Panc1 (cell line): ENCODE data around the gene KCNMB2. TPM values are rescaled to one million over a fixed set of nuclear protein-coding genes. Genes with fewer than 3 reads are reported as not detected.

Experiments used
- ATAC-seq: fragments of 200-7000 bp; cut with Tn5 transposase; 2 replicates; pipeline ENCODE4 v1.9.1; 2020; ENCODE audit warnings: mild to moderate bottlenecking, moderate library complexity
- BruUV-seq: library from RNA; stranded (reverse); fragments of 400-500 nt; replicated peaks from 2 replicates; lab custom pipeline; 2021; lab: Mats Ljungman, UMichigan
- CTCF ChIA-PET: fragments of 300-600 bp; sonication (Branson Sonifier 250); formaldehyde crosslinking; loops from one replicate; lab custom pipeline; 2022; ENCODE audit warnings: antibody characterized with exemption; lab: Charles Lee
- POLR2A ChIA-PET: fragments of 300-600 bp; sonication (Branson Sonifier 250); formaldehyde crosslinking; loops from one replicate; lab custom pipeline; 2022; ENCODE audit warnings: antibody characterized with exemption; lab: Charles Lee
- DNase-seq: peaks from one replicate; pipeline ENCODE4 v3.0.0-alpha.2; 2010; ENCODE audit warnings: low read depth, low spot score
- H3K27ac ChIP-seq: 2 replicates; pipeline ENCODE4 v1.5.1; 2011; ENCODE audit warnings: mild to moderate bottlenecking, low read length, inconsistent platforms
- H3K27me3 ChIP-seq: fragments of 200-500 bp; sonication (Bioruptor generic); 2 replicates; pipeline ENCODE4 v1.6.0; 2014; ENCODE audit warnings: low read length, inconsistent platforms; ENCODE audit not compliant: control insufficient read depth, insufficient read depth
- H3K36me3 ChIP-seq: fragments of 200-500 bp; sonication (Bioruptor generic); 2 replicates; pipeline ENCODE4 v1.5.1; 2014; ENCODE audit warnings: inconsistent platforms, mild to moderate bottlenecking, low read length, moderate library complexity; ENCODE audit not compliant: control insufficient read depth, insufficient read depth
- H3K4me1 ChIP-seq: 2 replicates; pipeline ENCODE4 v1.5.1; 2011; ENCODE audit warnings: inconsistent platforms, mild to moderate bottlenecking, low read length, moderate library complexity; ENCODE audit not compliant: control insufficient read depth, insufficient read depth
- H3K4me3 ChIP-seq, 2 experiments: 2 replicates each; pipeline ENCODE4 v1.5.1; 2011 to 2012; ENCODE audit warnings: low read depth in 2 of 2, low read length in 2 of 2, mild to moderate bottlenecking in 2 of 2, inconsistent platforms in 1 of 2, moderate library complexity in 1 of 2
- H3K9me3 ChIP-seq: fragments of 200-500 bp; sonication (Bioruptor generic); 2 replicates; pipeline ENCODE4 v1.5.1; 2014; ENCODE audit warnings: low read depth, mild to moderate bottlenecking, inconsistent platforms, low read length, moderate library complexity; ENCODE audit not compliant: control insufficient read depth, insufficient read depth
- CTCF ChIP-seq: fragments of 450-650 bp; IDR thresholded peaks from 2 replicates; pipeline ENCODE4 v1.5.1; 2017; ENCODE audit warnings: mild to moderate bottlenecking
- POLR2AphosphoS5 ChIP-seq: IDR thresholded peaks from 2 replicates; pipeline ENCODE4 v1.6.1; 2012; ENCODE audit warnings: mild to moderate bottlenecking, low read depth, low read length, moderate library complexity
- REST ChIP-seq, 2 experiments: IDR thresholded peaks; 2 replicates each; pipeline ENCODE4 v1.6.1; 2011 to 2012; ENCODE audit warnings: low read depth in 2 of 2, control low read depth in 1 of 2, low read length in 1 of 2, mild to moderate bottlenecking in 1 of 2, moderate library complexity in 1 of 2; ENCODE audit not compliant: insufficient read depth in 1 of 2
- SIN3A ChIP-seq: IDR thresholded peaks from 2 replicates; pipeline ENCODE4 v1.6.1; 2012; ENCODE audit warnings: low read depth, mild to moderate bottlenecking, low read length, moderate library complexity, borderline replicate concordance; ENCODE audit not compliant: insufficient read depth
- TCF7L2 ChIP-seq: IDR thresholded peaks from 2 replicates; pipeline ENCODE4 v1.6.1; 2011; ENCODE audit warnings: mild to moderate bottlenecking, low read depth, low read length, inconsistent platforms
- in situ Hi-C: cut with HindIII; loops from 2 replicates; pipeline ENCODE4 v1.10.0; 2016; ENCODE audit warnings: low sequenced_read_pairs, low pct_unique_long_range_greater_than_20kb
- intact Hi-C: fragments of 100-400 bp; cut with micrococcal nuclease; formaldehyde crosslinking; loops from one replicate; pipeline ENCODE4 v1.10.0; 2022; ENCODE audit not compliant: unreplicated experiment
- total RNA-seq: library from RNA; stranded (reverse); gene quantifications from one replicate; pipeline ENCODE4 v1.2.1, GENCODE V29; 2021; ENCODE audit not compliant: unreplicated experiment

The KCNMB2 gene
- total RNA-seq, 1 experiment from 2014 or later, result not detected

- no peak for ATAC-seq
- Histone ChIP-seq H3K4me3 (no peak overlapping the region), H3K27me3 (no peaks in the 10 kb centered on the region), H3K4me1 (no peaks in the 10 kb centered on the region), H3K27ac (no peak overlapping the region), H3K36me3 (no peaks in the 10 kb centered on the region), H3K9me3 (no peaks in the 10 kb centered on the region)
- no peak for DNase-seq
- intact Hi-C loops, result no loop called here
- ChIA-PET CTCF (no interaction called here), POLR2A (no interaction called here)
- TF ChIP-seq POLR2AphosphoS5, result no peak
- TF ChIP-seq SIN3A, result no peak
- TF ChIP-seq CTCF, result no peak
- TF ChIP-seq REST (IDR thresholded peaks at IDR 0.05; ENCODE audit: insufficient read depth in 1 of 2, low read depth in 2 of 2, low read length in 1 of 2), result no peak
- no peak for TF ChIP-seq TCF7L2
- BruUV-seq, result no TSS peak
- in situ Hi-C loops, result no loop called here
Observed at GRCh38 chr3:178748874-178749273, 212.6 kb downstream of the KCNMB2 start.

GRCh38 chr3:178749471-178749870 lies 213.2 kb downstream of the KCNMB2 start:
- ATAC-seq (no peak), DNase-seq (no peak)
- no peaks in the 10 kb centered on the region for H3K4me1 ChIP-seq
- TF ChIP-seq TCF7L2 (no peak), POLR2AphosphoS5 (no peak), CTCF (no peak)
- no peak overlapping the region for H3K4me3 ChIP-seq
- in situ Hi-C loops (no loop called here), intact Hi-C loops (no loop called here)
- no peaks in the 10 kb centered on the region for H3K27me3 ChIP-seq
- CTCF ChIA-PET, result no interaction called here
- H3K27ac ChIP-seq, result no peak overlapping the region
- no TSS peak for BruUV-seq
- H3K36me3 ChIP-seq, result no peaks in the 10 kb centered on the region
- POLR2A ChIA-PET, result no interaction called here
- H3K9me3 ChIP-seq, result no peaks in the 10 kb centered on the region
